ENCODE measurements around the gene DNAJB4. TPM values are rescaled to one million over a fixed set of nuclear protein-coding genes. Genes with fewer than 3 reads are reported as not detected.

Gene DNAJB4
- total and polyA plus RNA-seq, 7 donors: 7.8 to 41.7 (median 29.6) TPM

DNA sequence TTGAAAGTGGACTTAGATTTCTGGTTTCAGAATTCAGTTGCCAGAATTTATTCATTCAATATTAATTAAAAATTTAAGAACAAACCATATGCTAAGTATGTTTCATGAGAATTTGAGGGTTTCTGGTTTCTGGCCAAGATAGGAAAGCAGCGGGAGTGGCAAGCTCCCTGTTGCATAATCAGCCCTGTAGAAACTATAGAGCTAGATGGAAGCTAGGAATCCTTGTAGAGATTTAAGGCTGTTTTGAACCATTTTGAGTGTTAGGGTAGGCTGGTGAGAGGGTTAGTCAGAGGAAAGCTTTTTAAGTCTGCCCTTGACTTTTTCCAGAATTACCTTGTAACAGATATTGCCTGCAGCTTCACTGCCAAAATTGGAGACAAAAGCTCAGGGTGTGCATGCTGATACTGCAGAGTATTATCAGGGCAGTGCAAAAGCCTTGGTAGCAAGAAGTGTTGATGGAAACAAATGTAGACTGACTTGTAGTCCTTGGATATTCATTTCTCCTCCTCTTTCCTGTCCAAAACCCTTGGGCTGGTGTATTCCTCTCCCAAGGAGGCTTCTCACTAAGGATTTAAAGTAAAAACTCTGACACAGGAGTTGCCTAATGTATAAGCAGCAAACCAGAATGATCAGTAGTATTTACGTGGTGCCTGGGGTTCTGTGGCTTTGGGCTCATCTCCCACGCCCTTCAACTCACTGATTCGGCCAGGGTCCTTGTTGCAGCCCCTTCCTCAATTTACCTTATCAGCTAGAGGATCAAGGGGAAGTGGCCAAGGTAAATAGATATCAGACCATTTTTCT lies 28.5 kb downstream of the DNAJB4 start:
- Histone ChIP-seq H3K27ac (no peak overlapping the region), H3K36me3 (no peaks in the 10 kb centered on the region), H3K4me1 (peaks cover 0 to 6% (median 2%) of the 10 kb centered on the region in 4 donors), H3K9me3 (no peaks in the 10 kb centered on the region), H3K27me3 (no peaks in the 10 kb centered on the region), H3K4me3 (no peak overlapping the region)
- no peak for TF ChIP-seq POLR2A (IDR thresholded peaks at IDR 0.05)
- TF ChIP-seq POLR2AphosphoS5 (IDR thresholded peaks at IDR 0.05): no peak
- TF ChIP-seq EP300 (IDR thresholded peaks at IDR 0.05): no peak
- TF ChIP-seq, protein P1, sequence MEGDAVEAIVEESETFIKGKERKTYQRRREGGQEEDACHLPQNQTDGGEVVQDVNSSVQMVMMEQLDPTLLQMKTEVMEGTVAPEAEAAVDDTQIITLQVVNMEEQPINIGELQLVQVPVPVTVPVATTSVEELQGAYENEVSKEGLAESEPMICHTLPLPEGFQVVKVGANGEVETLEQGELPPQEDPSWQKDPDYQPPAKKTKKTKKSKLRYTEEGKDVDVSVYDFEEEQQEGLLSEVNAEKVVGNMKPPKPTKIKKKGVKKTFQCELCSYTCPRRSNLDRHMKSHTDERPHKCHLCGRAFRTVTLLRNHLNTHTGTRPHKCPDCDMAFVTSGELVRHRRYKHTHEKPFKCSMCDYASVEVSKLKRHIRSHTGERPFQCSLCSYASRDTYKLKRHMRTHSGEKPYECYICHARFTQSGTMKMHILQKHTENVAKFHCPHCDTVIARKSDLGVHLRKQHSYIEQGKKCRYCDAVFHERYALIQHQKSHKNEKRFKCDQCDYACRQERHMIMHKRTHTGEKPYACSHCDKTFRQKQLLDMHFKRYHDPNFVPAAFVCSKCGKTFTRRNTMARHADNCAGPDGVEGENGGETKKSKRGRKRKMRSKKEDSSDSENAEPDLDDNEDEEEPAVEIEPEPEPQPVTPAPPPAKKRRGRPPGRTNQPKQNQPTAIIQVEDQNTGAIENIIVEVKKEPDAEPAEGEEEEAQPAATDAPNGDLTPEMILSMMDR (IDR thresholded peaks at IDR 0.05): no peak
- intact Hi-C loops (cut with DNase I): no loop called here
- 86 to 87% methylated on average over 4 of the region's 4 CpGs for WGBS, 2 donors
- DNase-seq: no peak

GRCh38 chr1:78033797-78034172 lies 29.0 kb downstream of the DNAJB4 start:
- no peaks in the 10 kb centered on the region for H3K27me3 ChIP-seq
- no peaks in the 10 kb centered on the region for H3K36me3 ChIP-seq
- no peak for DNase-seq
- H3K4me1 ChIP-seq: peaks cover 0 to 12% (median 4%) of the 10 kb centered on the region in 4 donors
- WGBS, 2 donors: 88 to 92% methylated on average over 3 of the region's 3 CpGs
- H3K27ac ChIP-seq: no peak overlapping the region
- intact Hi-C loops (cut with DNase I): no loop called here
- no peaks in the 10 kb centered on the region for H3K9me3 ChIP-seq
- no peak overlapping the region for H3K4me3 ChIP-seq
- TF ChIP-seq EP300 (IDR thresholded peaks at IDR 0.05): no peak
- no peak for TF ChIP-seq POLR2AphosphoS5 (IDR thresholded peaks at IDR 0.05)
- TF ChIP-seq, protein P1 (IDR thresholded peaks at IDR 0.05): no peak

GRCh38 chr1:78035121-78035520 lies 30.4 kb downstream of the DNAJB4 start:
- Histone ChIP-seq H3K36me3 (no peaks in the 10 kb centered on the region), H3K9me3 (no peaks in the 10 kb centered on the region), H3K27ac (no peak overlapping the region), H3K27me3 (no peaks in the 10 kb centered on the region), H3K4me3 (no peak overlapping the region), H3K4me1 (peaks cover 0 to 14% (median 4%) of the 10 kb centered on the region in 4 donors)
- 80 to 94% methylated on average over 2 of the region's 2 CpGs for WGBS, 2 donors
- DNase-seq: no peak
- intact Hi-C loops (cut with DNase I): no loop called here
- TF ChIP-seq POLR2A (IDR thresholded peaks at IDR 0.05) (no peak), POLR2AphosphoS5 (IDR thresholded peaks at IDR 0.05) (no peak), EP300 (IDR thresholded peaks at IDR 0.05) (no peak)
- TF ChIP-seq, protein P1 (IDR thresholded peaks at IDR 0.05): no peak

DNA sequence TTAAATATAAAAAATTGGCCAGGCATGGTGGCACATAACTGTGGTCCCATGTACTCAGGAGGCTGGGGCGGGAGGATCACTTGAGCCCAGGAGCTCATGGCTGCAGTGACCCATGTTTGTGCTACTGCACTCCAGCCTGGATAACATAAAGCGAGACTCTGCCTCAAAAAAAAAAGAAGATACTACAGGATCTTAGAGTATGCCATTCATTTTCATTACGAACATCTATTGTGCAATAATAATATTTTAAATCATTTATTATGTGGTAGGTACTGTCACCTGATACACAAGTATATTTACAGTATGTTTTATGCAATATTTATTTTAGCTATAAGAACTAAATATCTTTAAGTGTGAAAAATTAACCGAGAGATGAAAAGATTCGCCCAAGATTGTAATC lies 31.7 kb downstream of the DNAJB4 start:
- TF ChIP-seq, protein P1 (IDR thresholded peaks at IDR 0.05): no peak
- TF ChIP-seq POLR2A (IDR thresholded peaks at IDR 0.05) (no peak), EP300 (IDR thresholded peaks at IDR 0.05) (no peak), POLR2AphosphoS5 (IDR thresholded peaks at IDR 0.05) (no peak)
- WGBS, 2 donors: 78 to 95% methylated on average over 5 of the region's 5 CpGs
- intact Hi-C loops (cut with DNase I): no loop called here
- Histone ChIP-seq H3K4me3 (no peak overlapping the region), H3K4me1 (peaks cover 0 to 14% (median 4%) of the 10 kb centered on the region in 4 donors), H3K9me3 (no peaks in the 10 kb centered on the region), H3K27ac (no peak overlapping the region), H3K27me3 (no peaks in the 10 kb centered on the region), H3K36me3 (no peaks in the 10 kb centered on the region)
- no peak for DNase-seq
